Chondrocyte (in vitro differentiated cells): Measurements from ENCODE around the gene ARHGEF40. TPM values are rescaled to one million over a fixed set of nuclear protein-coding genes. Genes with fewer than 3 reads are reported as not detected.
A peak's percentile ranks its signal among the peaks of the same experiment; 100 is the strongest.
"Not testable (repeated sequence)": the region's sequence is repeated elsewhere in the genome, so short reads cannot be mapped to it uniquely, and the experiment has no call there.

Experiments used
- DNase-seq: peaks from one replicate; pipeline ENCODE4 v3.0.0; 2021; ENCODE audit warnings: mixed read lengths, low spot score
- H3K27ac Mint-ChIP-seq: one replicate; pipeline ENCODE4 v1.8.0; 2021; ENCODE audit warnings: mild to moderate bottlenecking, moderate library complexity, mixed read lengths; ENCODE audit not compliant: unreplicated experiment
- H3K27me3 Mint-ChIP-seq: 2 replicates; pipeline ENCODE4 v1.8.0; 2021; ENCODE audit warnings: low read depth, mixed read lengths
- H3K36me3 Mint-ChIP-seq: 2 replicates; pipeline ENCODE4 v1.8.0; 2021; ENCODE audit warnings: low read depth, mixed read lengths
- H3K4me1 Mint-ChIP-seq: 2 replicates; pipeline ENCODE4 v1.8.0; 2021; ENCODE audit warnings: low read depth, mild to moderate bottlenecking, mixed read lengths
- H3K4me3 Mint-ChIP-seq: one replicate; pipeline ENCODE4 v1.8.0; 2021; ENCODE audit warnings: mild to moderate bottlenecking, moderate library complexity, mixed read lengths; ENCODE audit not compliant: unreplicated experiment
- H3K9me3 Mint-ChIP-seq: 2 replicates; pipeline ENCODE4 v1.8.0; 2021; ENCODE audit warnings: low read depth, mixed read lengths
- total RNA-seq: library from RNA; stranded (reverse); gene quantifications from 3 replicates; pipeline ENCODE4 v1.2.1, GENCODE V29; 2021
- TF ChIP-seq, protein P1 (sequence below): fragments of 200-600 bp; sonication (generic); IDR thresholded peaks from 2 replicates; pipeline ENCODE4 v1.5.0; 2021; ENCODE audit warnings: antibody characterized with exemption, mild to moderate bottlenecking, moderate library complexity

ARHGEF40 gene
- total RNA-seq, 1 donor from 2014 or later = 90.4 TPM

- H3K36me3 Mint-ChIP-seq = no peaks in the 10 kb centered on the region
- no peak overlapping the region for H3K27ac Mint-ChIP-seq
- H3K27me3 Mint-ChIP-seq = peaks cover 4% of the 10 kb centered on the region
- H3K4me3 Mint-ChIP-seq = no peak overlapping the region
- H3K4me1 Mint-ChIP-seq = peaks cover 21% of the 10 kb centered on the region
- H3K9me3 Mint-ChIP-seq = no peaks in the 10 kb centered on the region
- TF ChIP-seq, protein P1, sequence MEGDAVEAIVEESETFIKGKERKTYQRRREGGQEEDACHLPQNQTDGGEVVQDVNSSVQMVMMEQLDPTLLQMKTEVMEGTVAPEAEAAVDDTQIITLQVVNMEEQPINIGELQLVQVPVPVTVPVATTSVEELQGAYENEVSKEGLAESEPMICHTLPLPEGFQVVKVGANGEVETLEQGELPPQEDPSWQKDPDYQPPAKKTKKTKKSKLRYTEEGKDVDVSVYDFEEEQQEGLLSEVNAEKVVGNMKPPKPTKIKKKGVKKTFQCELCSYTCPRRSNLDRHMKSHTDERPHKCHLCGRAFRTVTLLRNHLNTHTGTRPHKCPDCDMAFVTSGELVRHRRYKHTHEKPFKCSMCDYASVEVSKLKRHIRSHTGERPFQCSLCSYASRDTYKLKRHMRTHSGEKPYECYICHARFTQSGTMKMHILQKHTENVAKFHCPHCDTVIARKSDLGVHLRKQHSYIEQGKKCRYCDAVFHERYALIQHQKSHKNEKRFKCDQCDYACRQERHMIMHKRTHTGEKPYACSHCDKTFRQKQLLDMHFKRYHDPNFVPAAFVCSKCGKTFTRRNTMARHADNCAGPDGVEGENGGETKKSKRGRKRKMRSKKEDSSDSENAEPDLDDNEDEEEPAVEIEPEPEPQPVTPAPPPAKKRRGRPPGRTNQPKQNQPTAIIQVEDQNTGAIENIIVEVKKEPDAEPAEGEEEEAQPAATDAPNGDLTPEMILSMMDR = no peak
- DNase-seq = no peak
Observed at GRCh38 chr14:21037156-21037555, 32.9 kb upstream of the ARHGEF40 start.

- Mint-ChIP-seq H3K36me3 (no peaks in the 10 kb centered on the region), H3K9me3 (no peaks in the 10 kb centered on the region), H3K4me3 (no peak overlapping the region), H3K27me3 (peaks cover 4% of the 10 kb centered on the region), H3K27ac (peak overlapping the region; percentile 62), H3K4me1 (peaks cover 34% of the 10 kb centered on the region)
- TF ChIP-seq, protein P1 = no peak
- DNase-seq = no peak
Observed at GRCh38 chr14:21038441-21039422, 31.4 kb upstream of the ARHGEF40 start.

- DNase-seq = no peak
- peaks cover 34% of the 10 kb centered on the region for H3K4me1 Mint-ChIP-seq
- H3K4me3 Mint-ChIP-seq = no peak overlapping the region
- TF ChIP-seq, protein P1 = peak; percentile 88
- H3K36me3 Mint-ChIP-seq = no peaks in the 10 kb centered on the region
- no peaks in the 10 kb centered on the region for H3K9me3 Mint-ChIP-seq
- peak overlapping the region; percentile 62 for H3K27ac Mint-ChIP-seq
- peaks cover 4% of the 10 kb centered on the region for H3K27me3 Mint-ChIP-seq
Observed at GRCh38 chr14:21039585-21040369, 30.3 kb upstream of the ARHGEF40 start.

DNA sequence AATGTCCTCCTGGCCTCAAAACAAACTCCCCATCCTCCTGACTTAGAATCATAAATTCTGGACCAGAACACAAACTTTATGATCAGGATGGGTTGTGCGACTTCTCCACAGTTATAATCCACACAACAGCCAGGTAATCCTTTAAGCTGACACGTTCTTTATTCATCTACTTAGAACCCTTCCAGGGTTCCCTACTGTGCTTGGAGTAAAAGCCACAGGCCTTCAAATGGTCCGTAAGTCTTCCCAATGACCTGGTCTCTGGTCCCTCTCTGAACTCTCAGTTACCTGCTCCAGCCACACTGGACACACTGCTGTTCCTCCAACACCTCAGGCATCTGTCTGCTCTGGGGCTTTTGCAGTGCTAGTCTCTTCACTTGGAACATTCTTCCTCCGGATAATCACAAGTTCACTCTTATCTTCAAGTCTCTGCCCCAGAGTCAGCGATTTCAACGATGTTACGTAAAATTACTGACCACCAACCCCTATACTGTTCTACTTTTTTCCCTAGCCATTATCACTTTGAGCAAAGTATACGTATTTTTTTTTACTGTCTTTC, 29.7 kb upstream of the ARHGEF40 start:
- peaks cover 5% of the 10 kb centered on the region for H3K27me3 Mint-ChIP-seq
- no peaks in the 10 kb centered on the region for H3K9me3 Mint-ChIP-seq
- no peak overlapping the region for H3K27ac Mint-ChIP-seq
- TF ChIP-seq, protein P1 = peak; percentile 50
- H3K4me1 Mint-ChIP-seq = peaks cover 34% of the 10 kb centered on the region
- H3K4me3 Mint-ChIP-seq = no peak overlapping the region
- no peak for DNase-seq
- no peaks in the 10 kb centered on the region for H3K36me3 Mint-ChIP-seq

DNA sequence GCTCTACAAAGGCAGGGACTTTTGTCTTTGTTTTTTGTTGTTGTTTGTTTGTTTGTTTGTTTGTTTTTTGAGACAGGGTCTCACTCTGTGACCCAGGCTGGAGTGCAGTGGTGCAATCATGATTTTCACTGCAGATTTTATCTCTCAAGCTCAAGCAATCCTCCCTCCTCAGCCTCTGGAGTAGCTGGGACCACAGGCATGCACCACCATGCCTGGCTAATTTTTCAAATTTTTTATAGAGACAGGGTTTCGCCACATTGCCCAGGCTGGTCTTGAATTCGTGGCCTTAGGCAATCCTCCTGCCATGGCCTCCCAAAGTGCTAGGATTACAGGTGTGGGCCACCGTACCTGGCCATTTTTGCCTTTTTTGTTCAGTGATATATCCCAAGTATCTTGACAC, 29.2 kb upstream of the ARHGEF40 start:
- H3K36me3 Mint-ChIP-seq, H3K9me3 Mint-ChIP-seq, H3K27me3 Mint-ChIP-seq, H3K4me3 Mint-ChIP-seq, H3K27ac Mint-ChIP-seq, DNase-seq: not testable (repeated sequence)
- H3K4me1 Mint-ChIP-seq = peaks cover 34% of the 10 kb centered on the region
